GM21390 (cell line): Measurements from ENCODE around the gene MTA1.
A peak's percentile ranks its signal among the peaks of the same experiment; 100 is the strongest.

Experiments
- ATAC-seq: cut with Tn5 transposase; IDR thresholded peaks from one replicate; pipeline ENCODE4 v1.9.1; 2021; ENCODE audit not compliant: unreplicated experiment

MTA1 gene

GRCh38 chr14:105386581-105387529 lies 32.8 kb upstream of the MTA1 start:
- ATAC-seq = no peak

- ATAC-seq = no peak
Measured at GRCh38 chr14:105387530-105387922, 32.1 kb upstream of the MTA1 start.

- ATAC-seq = no peak
Measured at GRCh38 chr14:105388110-105388951, 31.3 kb upstream of the MTA1 start.

- ATAC-seq = no peak
Measured at GRCh38 chr14:105388976-105389375, 30.7 kb upstream of the MTA1 start.

- no peak for ATAC-seq
Measured at GRCh38 chr14:105389534-105389933, 30.1 kb upstream of the MTA1 start.

- no peak for ATAC-seq
Measured at GRCh38 chr14:105389976-105390848, 29.4 kb upstream of the MTA1 start.

- no peak for ATAC-seq
Measured at GRCh38 chr14:105390849-105391500, 28.7 kb upstream of the MTA1 start.

GRCh38 chr14:105391541-105391940 lies 28.1 kb upstream of the MTA1 start:
- ATAC-seq = no peak

- no peak for ATAC-seq
Measured at GRCh38 chr14:105392131-105393090, 27.2 kb upstream of the MTA1 start.

- ATAC-seq = no peak
Measured at GRCh38 chr14:105393151-105393550, 26.5 kb upstream of the MTA1 start.

- no peak for ATAC-seq
Measured at GRCh38 chr14:105394714-105395537, 24.7 kb upstream of the MTA1 start.

GRCh38 chr14:105395538-105395854 lies 24.1 kb upstream of the MTA1 start:
- no peak for ATAC-seq

- ATAC-seq = no peak
Measured at GRCh38 chr14:105397350-105397931, 22.2 kb upstream of the MTA1 start.

GRCh38 chr14:105398044-105398725 lies 21.4 kb upstream of the MTA1 start, which contains the start of gene TEX22:
TSS of gene TEX22 (plus strand) at chr14:105398538. CDS start at chr14:105399341, 803 bp downstream.
- peak; percentile 74 for ATAC-seq

GRCh38 chr14:105398726-105399465 lies 20.7 kb upstream of the MTA1 start:
- ATAC-seq = peak; percentile 37

GRCh38 chr14:105399466-105399775 lies 20.2 kb upstream of the MTA1 start:
- no peak for ATAC-seq

- no peak for ATAC-seq
Measured at GRCh38 chr14:105400016-105400415, 19.6 kb upstream of the MTA1 start.
